Activated CD4-positive, CD25-positive, alpha-beta regulatory T cell (primary cell): ENCODE data around the gene LAMB1.
"Not testable (repeated sequence)": the region's sequence is repeated elsewhere in the genome, so short reads cannot be mapped to it uniquely, and the experiment has no call there.

Experiments
- DNase-seq, 4 experiments: peaks; one replicate each; lab custom pipeline; 2025; lab: John Stamatoyannopoulos, UW

The LAMB1 gene

GRCh38 chr7:107917763-107918651 lies 85.0 kb downstream of the LAMB1 start:
- no peak for DNase-seq

GRCh38 chr7:107915541-107915940 lies 87.4 kb downstream of the LAMB1 start:
- no peak for DNase-seq

GRCh38 chr7:107914831-107915230 lies 88.1 kb downstream of the LAMB1 start:
- no peak for DNase-seq

- DNase-seq = no peak
Measured at GRCh38 chr7:107913851-107914250, 89.1 kb downstream of the LAMB1 start.

GRCh38 chr7:107911981-107912380 lies 91.0 kb downstream of the LAMB1 start:
- DNase-seq = no peak

DNA sequence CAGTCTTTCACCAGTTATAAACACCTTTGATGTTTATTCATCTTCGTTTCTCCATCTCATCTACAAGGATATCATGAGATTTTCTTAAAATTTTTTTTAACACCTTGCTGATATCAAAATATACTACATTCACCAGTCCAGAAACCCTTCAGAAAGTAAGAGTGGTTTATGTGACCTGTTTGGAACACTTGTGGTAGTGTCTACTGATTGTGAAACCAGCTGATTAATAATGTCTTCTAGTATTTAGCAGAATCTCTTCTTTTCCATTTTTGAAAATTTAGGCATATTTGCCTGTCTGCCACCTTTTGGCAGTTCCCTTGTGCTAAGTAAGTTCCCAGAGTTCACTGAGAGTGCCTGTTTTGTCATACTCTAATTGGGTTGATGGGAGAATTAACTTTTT lies 93.5 kb downstream of the LAMB1 start:
- DNase-seq = no peak

GRCh38 chr7:107907790-107908189 lies 95.2 kb downstream of the LAMB1 start:
- no peak for DNase-seq

DNA sequence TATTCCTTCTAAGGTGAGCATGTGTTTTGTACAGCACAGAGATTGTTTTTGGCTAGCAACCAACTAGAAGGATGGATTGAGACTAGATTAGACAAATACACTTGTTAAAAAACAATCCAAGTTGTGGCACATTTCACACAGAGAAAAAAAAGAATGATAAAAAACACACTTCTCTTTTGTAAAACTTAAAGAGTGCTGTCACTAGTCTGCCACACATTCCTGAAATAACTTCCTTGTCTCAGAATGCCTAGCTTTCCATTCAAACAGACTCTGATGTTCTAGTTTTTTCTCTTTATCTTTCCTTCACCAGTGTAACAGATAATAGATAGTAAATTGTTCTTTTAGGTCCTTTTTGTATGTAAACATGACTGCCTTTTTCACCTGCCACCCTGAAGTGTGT lies 100.6 kb downstream of the LAMB1 start:
- DNase-seq = no peak

DNA sequence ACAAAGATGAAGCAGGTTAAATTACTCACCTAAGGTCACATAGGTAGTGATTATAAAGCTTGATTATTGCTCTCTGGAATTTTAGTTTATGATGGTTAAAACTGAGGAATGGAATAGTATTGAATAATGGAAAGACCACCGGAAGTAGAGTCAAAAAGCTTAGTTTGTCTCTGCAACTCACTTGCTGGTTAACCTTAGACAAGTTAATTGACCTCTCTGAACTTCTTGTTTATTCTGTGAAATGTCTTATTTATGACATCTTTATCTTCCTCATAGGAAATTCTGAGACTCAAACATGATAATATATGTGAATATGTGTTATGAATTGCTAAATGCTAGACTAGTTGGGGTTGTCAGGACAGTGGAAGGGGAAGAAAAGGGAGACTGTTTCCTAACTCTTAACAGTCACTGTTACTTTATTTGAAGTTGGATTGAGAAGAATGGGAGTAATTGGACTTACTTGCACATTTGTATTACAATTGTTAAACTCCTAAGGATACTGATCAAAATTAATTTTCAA lies 102.4 kb downstream of the LAMB1 start:
- DNase-seq = no peak

- DNase-seq = no peak
Measured at GRCh38 chr7:107898997-107899594, 103.9 kb downstream of the LAMB1 start.

GRCh38 chr7:107892367-107892741 lies 110.6 kb downstream of the LAMB1 start:
- not testable (repeated sequence) for DNase-seq

DNA sequence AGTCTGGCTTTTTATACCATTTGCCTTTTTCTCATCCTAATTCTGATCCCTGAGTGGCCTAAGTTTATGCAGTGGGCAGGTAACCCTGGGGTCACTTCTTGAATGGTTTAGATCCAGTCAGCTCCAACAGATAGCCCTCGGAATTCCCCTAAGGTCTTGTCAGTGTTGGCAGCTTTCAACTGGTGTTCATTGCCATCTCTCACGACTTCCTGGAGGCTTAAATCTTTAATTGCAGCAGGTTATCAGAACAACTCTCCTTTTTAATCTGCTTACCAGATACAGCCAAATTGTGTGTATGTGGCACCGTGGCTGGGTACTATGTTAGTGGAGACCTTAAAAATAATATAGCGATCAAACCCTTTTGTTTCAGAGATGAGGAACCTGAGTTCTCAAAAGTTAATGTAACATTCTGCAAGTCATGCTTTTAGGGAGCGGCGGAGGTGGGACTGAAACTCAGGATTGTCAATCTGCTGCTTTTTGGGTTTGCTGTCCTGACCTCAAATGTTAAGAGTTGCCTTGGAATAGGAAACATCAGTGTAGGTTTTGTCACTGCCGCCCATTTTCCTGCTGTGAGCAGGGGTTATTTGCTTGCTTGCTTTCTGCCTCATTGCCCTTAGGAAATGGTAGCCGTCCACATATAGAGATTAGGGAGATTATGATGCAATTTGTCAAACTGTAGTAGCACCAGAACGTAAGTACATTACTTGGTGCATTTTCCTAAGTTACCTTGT lies 111.2 kb downstream of the LAMB1 start:
- no peak for DNase-seq

GRCh38 chr7:107890962-107891635 lies 111.9 kb downstream of the LAMB1 start, which contains the start of gene DLD:
DLD (plus strand) TSS chr7:107891183; CDS start chr7:107891251, 68 bp downstream.
- DNase-seq = peak; percentile 79 to 89 (median 83)

DNA sequence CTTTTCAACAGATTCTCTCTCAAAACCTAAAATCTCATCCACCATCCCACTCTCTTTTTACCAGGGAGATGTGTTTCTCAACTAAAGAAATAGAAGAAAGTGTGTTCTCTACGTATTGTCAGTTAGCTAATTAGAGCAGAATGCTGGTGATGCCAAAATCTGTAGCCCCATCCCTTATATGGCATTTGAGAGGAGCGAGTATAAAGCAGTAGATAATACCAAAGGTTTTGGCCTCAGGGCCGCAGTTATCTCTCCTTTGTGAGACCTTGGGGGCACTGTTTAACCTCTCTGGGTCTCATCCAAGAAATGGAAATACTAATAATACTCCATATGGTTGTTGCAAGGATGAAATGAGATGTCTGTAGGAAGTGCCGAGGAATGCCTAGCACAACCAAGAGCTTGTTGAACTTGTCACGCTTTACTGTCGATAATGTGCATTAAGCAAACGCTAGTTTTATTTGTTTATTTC lies 112.4 kb downstream of the LAMB1 start:
- DNase-seq = no peak

GRCh38 chr7:107889992-107890391 lies 113.0 kb downstream of the LAMB1 start:
- no peak for DNase-seq

DNA sequence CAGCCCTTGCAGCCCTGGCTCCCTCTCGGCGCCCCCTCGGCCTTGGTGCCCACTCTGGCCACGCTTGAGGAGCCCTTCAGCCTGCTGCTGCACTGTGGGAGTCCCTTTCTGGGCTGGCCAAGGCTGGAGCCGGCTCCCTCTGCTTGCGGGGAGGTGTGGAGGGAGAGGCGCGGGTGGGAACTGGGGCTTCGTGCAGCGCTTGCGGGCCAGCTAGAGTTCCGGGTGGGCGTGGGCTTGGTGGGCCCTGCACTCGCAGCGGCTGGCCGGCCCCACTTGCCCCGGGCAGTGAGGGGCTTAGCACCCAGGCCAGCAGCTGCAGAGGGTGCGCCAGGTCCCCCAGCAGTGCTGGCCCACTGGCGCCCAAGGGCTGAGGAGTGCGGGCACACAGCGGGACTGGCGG lies 115.1 kb downstream of the LAMB1 start:
- DNase-seq = not testable (repeated sequence)

GRCh38 chr7:107884066-107884818 lies 118.7 kb downstream of the LAMB1 start:
- no peak for DNase-seq

- no peak for DNase-seq
Measured at GRCh38 chr7:107882766-107883165, 120.2 kb downstream of the LAMB1 start.

DNA sequence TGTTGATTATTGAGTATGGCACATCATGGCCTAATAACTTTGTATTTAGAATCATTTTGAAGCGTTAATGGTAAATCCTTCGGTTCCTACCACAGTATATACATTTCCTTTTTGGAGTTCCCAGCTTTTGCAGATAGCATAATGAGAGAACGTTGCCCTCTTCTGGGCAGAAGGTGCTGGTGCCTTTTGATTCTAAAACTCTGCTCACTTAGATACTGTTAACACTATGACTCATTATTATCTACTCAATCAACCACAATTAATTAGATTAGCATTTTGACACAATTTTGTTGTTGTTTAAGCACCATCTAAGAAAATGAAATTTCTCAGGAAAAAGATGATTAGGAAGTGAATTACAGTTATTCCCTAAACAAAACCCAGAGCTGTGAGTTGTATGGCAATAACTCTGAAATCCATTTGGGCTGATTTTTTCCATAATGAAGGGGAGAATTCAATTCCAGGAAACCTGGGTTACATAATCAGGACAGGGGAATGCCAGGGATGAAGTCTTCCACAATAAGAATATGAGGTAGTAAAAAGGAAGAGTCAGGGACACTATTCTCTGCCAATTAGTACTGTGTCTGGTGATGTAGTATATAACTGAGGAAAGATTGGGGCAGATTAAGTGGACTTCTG lies 123.4 kb downstream of the LAMB1 start:
- DNase-seq = peak in 1 of 4 experiments; percentile 3

- no peak for DNase-seq
Measured at GRCh38 chr7:107878636-107879035, 124.3 kb downstream of the LAMB1 start.
